ENCODE results near the gene OR51G1. TPM values are rescaled to one million over a fixed set of nuclear protein-coding genes. Genes with fewer than 3 reads are reported as not detected.

The OR51G1 gene
- total and polyA plus RNA-seq, 4 donors = not detected

GRCh38 chr11:4882543-4882942 is 41.6 kb downstream of the OR51G1 start:
- Histone ChIP-seq H3K4me3 (ENCODE audit: low read depth in 1 of 3, low read length in 3 of 3) (no peak overlapping the region), H3K36me3 (ENCODE audit: control insufficient read depth in 4 of 4, insufficient read depth in 3 of 4, low read depth in 1 of 4, low read length in 3 of 4) (no peaks in the 10 kb centered on the region), H3K9ac (ENCODE audit: low read depth in 1 of 2, low read length in 2 of 2) (no peak overlapping the region), H3K4me1 (ENCODE audit: control insufficient read depth in 4 of 4, insufficient read depth in 4 of 4, low read length in 3 of 4) (no peaks in the 10 kb centered on the region), H3K27me3 (ENCODE audit: control insufficient read depth in 4 of 4, insufficient read depth in 4 of 4, low read length in 3 of 4) (peaks cover 0 to 2% (median under 1%) of the 10 kb centered on the region in 4 donors), H3K27ac (ENCODE audit: low read depth in 1 of 2, low read length in 2 of 2) (no peak overlapping the region), H3K9me3 (ENCODE audit: control insufficient read depth in 4 of 4, low read length in 3 of 4) (no peaks in the 10 kb centered on the region)
- TF ChIP-seq RXRA (IDR thresholded peaks at IDR 0.05) (no peak), RAD21 (IDR thresholded peaks at IDR 0.05) (no peak), TAF1 (conservative IDR thresholded peaks at IDR 0.05) (no peak), GABPA (IDR thresholded peaks at IDR 0.05 in 1 of 2, conservative IDR thresholded peaks at IDR 0.05 in 1 of 2) (no peak), MAX (IDR thresholded peaks at IDR 0.05) (no peak), REST (IDR thresholded peaks at IDR 0.05) (no peak), NR2F2 (IDR thresholded peaks at IDR 0.05) (no peak), HNF4G (IDR thresholded peaks at IDR 0.05) (no peak), FOXA1 (IDR thresholded peaks at IDR 0.05) (no peak), EGR1 (IDR thresholded peaks at IDR 0.05; ENCODE audit: low read depth in 2 of 2) (no peak), YY1 (IDR thresholded peaks at IDR 0.05) (no peak)
- TF ChIP-seq, protein P1, sequence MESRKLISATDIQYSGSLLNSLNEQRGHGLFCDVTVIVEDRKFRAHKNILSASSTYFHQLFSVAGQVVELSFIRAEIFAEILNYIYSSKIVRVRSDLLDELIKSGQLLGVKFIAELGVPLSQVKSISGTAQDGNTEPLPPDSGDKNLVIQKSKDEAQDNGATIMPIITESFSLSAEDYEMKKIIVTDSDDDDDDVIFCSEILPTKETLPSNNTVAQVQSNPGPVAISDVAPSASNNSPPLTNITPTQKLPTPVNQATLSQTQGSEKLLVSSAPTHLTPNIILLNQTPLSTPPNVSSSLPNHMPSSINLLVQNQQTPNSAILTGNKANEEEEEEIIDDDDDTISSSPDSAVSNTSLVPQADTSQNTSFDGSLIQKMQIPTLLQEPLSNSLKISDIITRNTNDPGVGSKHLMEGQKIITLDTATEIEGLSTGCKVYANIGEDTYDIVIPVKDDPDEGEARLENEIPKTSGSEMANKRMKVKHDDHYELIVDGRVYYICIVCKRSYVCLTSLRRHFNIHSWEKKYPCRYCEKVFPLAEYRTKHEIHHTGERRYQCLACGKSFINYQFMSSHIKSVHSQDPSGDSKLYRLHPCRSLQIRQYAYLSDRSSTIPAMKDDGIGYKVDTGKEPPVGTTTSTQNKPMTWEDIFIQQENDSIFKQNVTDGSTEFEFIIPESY (IDR thresholded peaks at IDR 0.05) = no peak
- TF ChIP-seq, protein P2, sequence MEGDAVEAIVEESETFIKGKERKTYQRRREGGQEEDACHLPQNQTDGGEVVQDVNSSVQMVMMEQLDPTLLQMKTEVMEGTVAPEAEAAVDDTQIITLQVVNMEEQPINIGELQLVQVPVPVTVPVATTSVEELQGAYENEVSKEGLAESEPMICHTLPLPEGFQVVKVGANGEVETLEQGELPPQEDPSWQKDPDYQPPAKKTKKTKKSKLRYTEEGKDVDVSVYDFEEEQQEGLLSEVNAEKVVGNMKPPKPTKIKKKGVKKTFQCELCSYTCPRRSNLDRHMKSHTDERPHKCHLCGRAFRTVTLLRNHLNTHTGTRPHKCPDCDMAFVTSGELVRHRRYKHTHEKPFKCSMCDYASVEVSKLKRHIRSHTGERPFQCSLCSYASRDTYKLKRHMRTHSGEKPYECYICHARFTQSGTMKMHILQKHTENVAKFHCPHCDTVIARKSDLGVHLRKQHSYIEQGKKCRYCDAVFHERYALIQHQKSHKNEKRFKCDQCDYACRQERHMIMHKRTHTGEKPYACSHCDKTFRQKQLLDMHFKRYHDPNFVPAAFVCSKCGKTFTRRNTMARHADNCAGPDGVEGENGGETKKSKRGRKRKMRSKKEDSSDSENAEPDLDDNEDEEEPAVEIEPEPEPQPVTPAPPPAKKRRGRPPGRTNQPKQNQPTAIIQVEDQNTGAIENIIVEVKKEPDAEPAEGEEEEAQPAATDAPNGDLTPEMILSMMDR (IDR thresholded peaks at IDR 0.05; ENCODE audit: low read depth, low read length, missing input control) = no peak
- DNase-seq (ENCODE audit: low spot score) = no peak
- 79% methylated on average over 5 of the region's 5 CpGs for WGBS

DNA sequence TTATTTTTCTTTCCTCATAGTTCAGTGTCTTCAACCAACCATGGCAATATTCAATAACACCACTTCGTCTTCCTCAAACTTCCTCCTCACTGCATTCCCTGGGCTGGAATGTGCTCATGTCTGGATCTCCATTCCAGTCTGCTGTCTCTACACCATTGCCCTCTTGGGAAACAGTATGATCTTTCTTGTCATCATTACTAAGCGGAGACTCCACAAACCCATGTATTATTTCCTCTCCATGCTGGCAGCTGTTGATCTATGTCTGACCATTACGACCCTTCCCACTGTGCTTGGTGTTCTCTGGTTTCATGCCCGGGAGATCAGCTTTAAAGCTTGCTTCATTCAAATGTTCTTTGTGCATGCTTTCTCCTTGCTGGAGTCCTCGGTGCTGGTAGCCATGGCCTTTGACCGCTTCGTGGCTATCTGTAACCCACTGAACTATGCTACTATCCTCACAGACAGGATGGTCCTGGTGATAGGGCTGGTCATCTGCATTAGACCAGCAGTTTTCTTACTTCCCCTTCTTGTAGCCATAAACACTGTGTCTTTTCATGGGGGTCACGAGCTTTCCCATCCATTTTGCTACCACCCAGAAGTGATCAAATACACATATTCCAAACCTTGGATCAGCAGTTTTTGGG is 42.2 kb downstream of the OR51G1 start, which contains the start of gene OR51T1:
Gene OR51T1, plus strand, starts transcription at position 41 of the 641 bp plus-strand sequence. Its CDS starts 0 bp downstream, at position 41.
- H3K27me3 ChIP-seq (ENCODE audit: control insufficient read depth in 4 of 4, insufficient read depth in 4 of 4, low read length in 3 of 4) = peaks cover 0 to 2% (median under 1%) of the 10 kb centered on the region in 4 donors
- no peak for DNase-seq (ENCODE audit: low spot score)
- no peaks in the 10 kb centered on the region for H3K36me3 ChIP-seq (ENCODE audit: control insufficient read depth in 4 of 4, insufficient read depth in 3 of 4, low read depth in 1 of 4, low read length in 3 of 4)
- no peak within 1 kb of the TSS for H3K27ac ChIP-seq (ENCODE audit: low read depth in 1 of 2, low read length in 2 of 2)
- no peaks in the 10 kb centered on the region for H3K9me3 ChIP-seq (ENCODE audit: control insufficient read depth in 4 of 4, low read length in 3 of 4)
- WGBS = 63% methylated on average over 8 of the region's 8 CpGs
- no peaks in the 10 kb centered on the region for H3K4me1 ChIP-seq (ENCODE audit: control insufficient read depth in 4 of 4, insufficient read depth in 4 of 4, low read length in 3 of 4)
- H3K9ac ChIP-seq (ENCODE audit: low read depth in 1 of 2, low read length in 2 of 2) = no peak within 1 kb of the TSS
- H3K4me3 ChIP-seq (ENCODE audit: low read depth in 1 of 3, low read length in 3 of 3) = no peak within 1 kb of the TSS
- TF ChIP-seq FOXA2 (IDR thresholded peaks at IDR 0.05) (no peak), SP1 (IDR thresholded peaks at IDR 0.05) (no peak), YY1 (IDR thresholded peaks at IDR 0.05) (no peak), HNF4A (conservative IDR thresholded peaks at IDR 0.05) (no peak), JUND (IDR thresholded peaks at IDR 0.05) (no peak), TAF1 (conservative IDR thresholded peaks at IDR 0.05) (no peak)
- TF ChIP-seq, protein P2 (IDR thresholded peaks at IDR 0.05; ENCODE audit: low read depth, low read length, missing input control) = no peak
- TF ChIP-seq, protein P3, sequence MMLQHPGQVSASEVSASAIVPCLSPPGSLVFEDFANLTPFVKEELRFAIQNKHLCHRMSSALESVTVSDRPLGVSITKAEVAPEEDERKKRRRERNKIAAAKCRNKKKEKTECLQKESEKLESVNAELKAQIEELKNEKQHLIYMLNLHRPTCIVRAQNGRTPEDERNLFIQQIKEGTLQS (IDR thresholded peaks at IDR 0.05) = no peak
- TF ChIP-seq, protein P1 (IDR thresholded peaks at IDR 0.05) = no peak
